Measurements from ENCODE around the gene TRIM71.

DNA sequence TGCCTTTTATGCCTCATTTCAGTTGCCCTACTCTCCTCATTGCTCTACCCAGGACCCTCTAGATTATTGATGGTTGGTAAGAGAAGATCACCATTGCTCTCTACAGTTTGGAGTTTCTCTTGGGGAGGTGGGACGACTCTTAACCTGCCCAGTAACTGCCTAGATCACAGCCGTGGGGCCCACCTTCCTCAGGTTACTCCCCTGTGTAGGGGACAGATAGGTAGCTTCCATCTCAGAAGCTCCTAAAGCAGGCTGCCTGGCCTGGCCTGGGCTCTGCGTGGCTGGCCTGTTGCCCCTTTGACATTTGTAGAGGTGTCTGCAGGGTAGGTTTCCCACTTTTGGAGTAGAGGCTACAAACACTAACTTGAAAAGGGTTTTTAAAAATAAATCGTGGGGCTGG lies 42.7 kb downstream of the TRIM71 start:
- TF ChIP-seq, protein P1, sequence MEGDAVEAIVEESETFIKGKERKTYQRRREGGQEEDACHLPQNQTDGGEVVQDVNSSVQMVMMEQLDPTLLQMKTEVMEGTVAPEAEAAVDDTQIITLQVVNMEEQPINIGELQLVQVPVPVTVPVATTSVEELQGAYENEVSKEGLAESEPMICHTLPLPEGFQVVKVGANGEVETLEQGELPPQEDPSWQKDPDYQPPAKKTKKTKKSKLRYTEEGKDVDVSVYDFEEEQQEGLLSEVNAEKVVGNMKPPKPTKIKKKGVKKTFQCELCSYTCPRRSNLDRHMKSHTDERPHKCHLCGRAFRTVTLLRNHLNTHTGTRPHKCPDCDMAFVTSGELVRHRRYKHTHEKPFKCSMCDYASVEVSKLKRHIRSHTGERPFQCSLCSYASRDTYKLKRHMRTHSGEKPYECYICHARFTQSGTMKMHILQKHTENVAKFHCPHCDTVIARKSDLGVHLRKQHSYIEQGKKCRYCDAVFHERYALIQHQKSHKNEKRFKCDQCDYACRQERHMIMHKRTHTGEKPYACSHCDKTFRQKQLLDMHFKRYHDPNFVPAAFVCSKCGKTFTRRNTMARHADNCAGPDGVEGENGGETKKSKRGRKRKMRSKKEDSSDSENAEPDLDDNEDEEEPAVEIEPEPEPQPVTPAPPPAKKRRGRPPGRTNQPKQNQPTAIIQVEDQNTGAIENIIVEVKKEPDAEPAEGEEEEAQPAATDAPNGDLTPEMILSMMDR (IDR thresholded peaks at IDR 0.05; ENCODE audit: insufficient read depth, low read length): no peak
- no peak for TF ChIP-seq REST (IDR thresholded peaks at IDR 0.05; ENCODE audit: insufficient replicate concordance, low read depth)
- no peak for TF ChIP-seq POLR2AphosphoS5 (IDR thresholded peaks at IDR 0.05; ENCODE audit: low read depth)

All from HL-60 (cell line).